ENCODE results near the gene ZNF554.
A peak's percentile ranks its signal among the peaks of the same experiment; 100 is the strongest.
"Not testable (repeated sequence)": the region's sequence is repeated elsewhere in the genome, so short reads cannot be mapped to it uniquely, and the experiment has no call there.

- TF ChIP-seq CTCF (IDR thresholded peaks at IDR 0.05): peak; percentile 14 to 47 (median 34)
- TF ChIP-seq POLR2A (IDR thresholded peaks at IDR 0.05): not testable (repeated sequence)
Measured at GRCh38 chr19:2872175-2872574, 52.5 kb downstream of the ZNF554 start.
